ENCODE measurements around the gene ENTPD2.
A peak's percentile ranks its signal among the peaks of the same experiment; 100 is the strongest.
"Not testable (repeated sequence)": the region's sequence is repeated elsewhere in the genome, so short reads cannot be mapped to it uniquely, and the experiment has no call there.

ENTPD2 gene

DNA sequence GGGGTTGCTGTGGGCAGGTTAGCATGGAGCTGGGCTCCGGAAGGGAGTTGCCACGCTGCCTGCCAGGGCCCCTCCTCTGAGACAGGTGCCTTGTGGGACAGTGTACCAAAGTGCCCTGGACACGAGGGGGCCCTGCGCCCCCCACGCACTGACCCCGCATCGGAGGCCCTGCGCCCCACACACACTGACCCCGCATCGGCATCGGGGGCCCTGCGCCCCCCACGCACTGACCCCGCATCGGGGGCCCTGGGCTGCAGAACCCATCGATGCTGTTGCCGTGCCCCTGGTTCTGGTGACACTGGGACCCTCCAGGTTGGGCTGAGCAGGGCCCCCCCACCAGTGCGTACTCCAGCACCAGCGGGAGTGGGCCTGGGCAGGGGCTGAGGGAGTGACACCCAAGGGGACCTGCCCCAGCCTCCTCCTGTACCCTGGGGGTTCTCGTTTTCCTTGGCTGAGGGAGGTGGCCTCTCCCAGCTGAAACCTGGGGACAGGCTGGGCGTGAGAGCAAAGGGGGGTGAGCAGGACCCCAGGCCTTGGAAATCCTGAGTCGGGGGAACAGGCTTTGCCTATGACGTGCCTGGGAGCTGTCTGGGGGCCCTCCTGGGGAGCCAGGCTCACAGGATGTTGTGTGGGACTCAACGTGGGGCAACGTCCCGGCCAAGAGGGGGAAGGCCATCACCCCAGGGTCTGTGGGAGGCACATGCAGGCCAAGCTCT is 9.6 kb upstream of the ENTPD2 start:
- no peak for DNase-seq

DNA sequence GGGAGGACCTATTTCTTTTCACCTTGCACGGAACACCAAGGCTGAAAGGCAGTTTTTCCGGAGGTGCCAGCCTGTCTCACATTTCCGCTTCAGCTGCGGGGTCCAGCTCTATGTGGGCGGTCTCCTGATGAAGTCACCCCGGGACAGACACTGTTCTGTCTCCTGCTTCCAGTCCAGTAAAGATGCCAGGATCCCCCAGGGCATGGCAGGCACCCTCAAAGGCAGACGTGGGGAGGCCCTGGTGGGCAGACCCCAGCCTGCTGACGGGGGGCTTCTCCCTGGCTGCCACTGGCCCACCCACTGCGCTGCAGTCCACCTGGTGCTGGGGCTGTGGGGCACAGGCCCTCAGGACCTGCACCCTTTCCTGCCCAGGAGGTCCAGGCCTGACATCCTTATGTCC is 8.9 kb upstream of the ENTPD2 start:
- not testable (repeated sequence) for DNase-seq

DNA sequence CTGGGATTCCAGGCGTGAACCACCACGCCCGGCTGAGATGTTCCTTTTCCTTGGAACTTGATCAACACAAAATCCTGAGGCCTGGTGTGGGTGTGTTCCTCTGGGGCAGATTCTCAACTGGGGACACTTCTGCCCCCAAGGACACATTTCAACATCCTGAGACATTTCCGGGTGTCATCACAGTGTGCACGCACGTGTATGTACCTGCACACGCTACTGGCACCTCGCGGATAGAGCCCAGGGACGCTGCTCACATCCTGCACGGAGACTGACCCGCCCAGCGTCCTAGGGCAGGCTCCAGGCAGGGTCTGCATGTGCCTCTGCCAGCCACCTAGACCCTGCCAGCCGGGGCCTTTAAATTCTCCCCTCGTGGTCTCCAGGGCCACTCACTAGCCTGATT is 8.5 kb upstream of the ENTPD2 start:
- no peak for DNase-seq

DNA sequence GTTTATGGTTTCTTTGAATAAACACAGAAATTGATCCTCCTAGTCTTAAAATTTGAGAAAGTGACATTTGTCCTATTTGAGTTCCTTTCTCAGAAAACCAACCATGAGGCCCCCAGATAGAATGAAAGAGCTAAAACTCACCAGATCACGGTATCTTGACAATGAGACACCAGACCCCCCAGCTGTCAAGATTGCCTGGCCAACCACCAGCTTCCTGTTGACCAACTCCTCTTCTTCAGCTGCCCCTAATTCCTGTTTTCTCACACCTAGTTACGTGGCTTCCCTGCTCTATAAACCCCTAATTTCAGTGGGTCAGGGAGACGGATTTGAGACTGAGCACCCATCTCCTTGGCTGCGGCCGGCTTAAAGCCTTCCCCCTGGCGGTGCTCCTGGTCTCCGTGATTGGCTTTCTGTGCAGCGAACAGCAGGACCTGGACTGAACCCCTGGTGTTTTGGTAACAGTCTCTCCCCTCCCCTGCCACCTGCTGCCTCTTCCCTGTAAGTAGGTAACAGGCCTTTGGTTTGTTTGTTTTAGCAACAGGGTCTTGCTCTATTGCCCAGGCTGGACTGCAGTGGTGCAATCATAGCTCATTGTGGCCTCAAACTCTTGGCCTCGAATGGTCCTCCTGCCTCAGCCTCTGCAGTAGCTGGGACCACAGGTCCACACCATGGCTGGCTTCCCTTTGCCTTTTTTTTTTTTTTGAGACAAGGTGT is 4.8 kb upstream of the ENTPD2 start:
- no peak for DNase-seq

DNA sequence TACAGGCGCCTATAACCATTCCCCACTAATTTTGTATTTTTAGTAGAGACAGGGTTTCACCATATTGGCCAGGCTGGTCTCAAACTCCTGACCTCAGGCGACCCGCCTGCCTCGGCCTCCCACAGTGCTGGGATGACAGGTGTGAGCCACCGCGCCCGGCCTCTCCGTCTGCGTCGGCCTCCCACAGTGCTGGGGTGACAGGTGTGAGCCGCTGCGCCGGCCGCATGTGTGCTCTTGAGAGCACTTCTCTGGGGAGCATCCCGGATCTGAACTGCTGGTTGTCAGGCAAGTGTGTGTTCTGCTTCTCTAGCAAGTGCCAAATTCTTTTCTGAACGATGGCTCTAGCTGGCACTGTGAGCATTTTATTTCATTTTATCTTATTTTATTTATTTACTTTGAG is 3.7 kb upstream of the ENTPD2 start:
- DNase-seq, result no peak

DNA sequence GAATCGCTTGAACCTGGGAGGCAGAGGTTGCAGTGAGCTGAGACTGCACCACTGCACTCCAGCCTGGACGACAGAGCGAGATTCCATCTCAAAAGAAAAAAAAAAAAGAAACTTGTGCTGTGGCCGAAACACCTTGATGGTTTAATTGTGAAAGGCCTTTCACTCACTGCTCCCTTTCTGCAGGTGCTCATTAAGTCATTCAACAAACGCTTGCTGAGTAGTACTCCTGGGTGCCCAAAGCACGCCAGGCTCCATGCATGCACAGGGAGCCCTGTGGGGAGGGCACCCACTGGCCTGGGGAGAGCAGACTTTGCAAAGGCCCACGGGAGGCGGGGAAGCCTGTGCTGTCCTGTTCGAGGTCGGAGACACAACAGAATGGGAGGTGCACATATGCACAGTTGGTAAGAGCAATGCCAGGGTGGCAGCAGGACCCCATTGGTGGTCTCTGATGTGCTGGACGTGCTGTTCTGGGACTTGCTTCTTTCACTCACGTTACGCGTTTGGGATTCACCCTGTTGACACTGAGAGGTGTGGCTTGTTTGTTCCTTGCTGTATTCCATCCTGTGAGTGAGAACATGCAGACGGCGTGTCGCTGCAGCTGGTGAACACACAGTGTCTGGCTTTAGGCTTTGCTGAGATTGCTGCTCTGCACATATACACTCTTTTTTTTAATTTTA is 3.0 kb upstream of the ENTPD2 start:
- DNase-seq, result no peak

DNA sequence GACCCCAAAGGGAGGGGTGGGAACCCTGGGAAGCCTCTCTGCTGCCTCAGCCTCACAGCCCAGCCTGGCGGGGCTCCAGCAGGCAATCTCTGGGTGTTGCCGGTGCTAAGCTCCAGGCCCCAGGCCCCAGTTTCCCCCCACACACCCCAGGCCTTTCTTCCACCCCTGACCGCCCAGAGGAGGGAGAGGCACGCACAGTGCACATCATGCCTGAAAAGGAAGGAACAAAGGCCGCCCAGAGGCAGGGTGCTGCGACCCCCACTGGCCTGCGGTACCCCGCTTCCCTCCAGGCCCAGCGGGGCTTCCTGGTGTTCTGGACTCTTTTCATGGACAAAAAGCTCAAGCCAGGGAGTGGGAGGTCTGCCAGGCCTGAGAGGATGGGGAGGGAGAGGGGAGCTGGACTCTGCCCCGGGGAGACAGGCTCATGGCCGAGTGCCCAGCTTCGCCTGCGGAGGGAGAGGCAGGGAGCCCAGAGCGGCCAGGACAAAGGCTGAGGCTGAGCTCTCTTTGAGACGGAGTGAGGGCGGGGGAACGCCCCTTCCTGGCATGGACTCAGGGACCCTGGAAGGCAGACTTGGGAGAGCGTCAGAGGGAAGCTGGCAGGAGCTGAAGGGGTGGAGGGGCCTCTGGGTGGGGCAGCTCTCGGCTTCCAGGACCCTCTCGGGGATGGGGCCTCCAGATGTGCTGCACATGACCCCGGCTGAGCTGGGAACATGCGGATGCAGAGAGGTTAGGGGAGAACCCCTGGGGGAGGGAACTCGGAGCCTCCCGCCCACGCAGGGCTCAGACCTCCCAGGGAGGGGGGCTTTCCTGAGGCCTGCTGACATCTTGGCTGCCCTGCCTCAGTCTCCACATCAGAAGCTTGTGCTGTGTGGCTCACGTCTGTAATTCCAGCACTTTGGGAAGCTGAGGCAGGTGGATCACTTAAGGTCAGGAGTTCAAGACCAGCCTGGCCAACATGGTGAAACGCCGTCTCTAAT is 1.8 kb upstream of the ENTPD2 start:
- no peak for DNase-seq

DNA sequence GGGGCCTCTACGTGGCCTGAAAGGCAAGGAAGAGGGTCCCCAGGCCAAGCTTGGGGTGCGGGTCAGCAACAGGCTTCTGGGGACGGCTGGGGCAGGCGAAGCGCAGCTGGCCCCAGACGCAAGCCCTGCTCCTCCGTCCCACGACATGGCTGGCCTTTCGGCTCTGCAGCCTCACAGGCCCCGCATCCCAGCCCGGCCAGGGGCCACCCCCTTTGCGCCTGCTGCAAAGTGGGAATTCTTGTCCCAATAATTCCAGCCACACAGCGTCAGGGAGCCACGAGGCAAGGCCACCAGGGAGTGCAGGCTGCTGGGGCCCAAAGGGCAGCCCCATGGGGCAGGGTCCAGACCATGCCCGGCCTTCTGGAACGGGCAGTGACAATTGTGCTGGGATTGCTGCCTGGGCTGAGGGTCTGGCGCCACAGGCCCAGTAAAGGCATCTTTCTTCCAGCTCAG is 1.1 kb upstream of the ENTPD2 start:
- DNase-seq, result no peak

DNA sequence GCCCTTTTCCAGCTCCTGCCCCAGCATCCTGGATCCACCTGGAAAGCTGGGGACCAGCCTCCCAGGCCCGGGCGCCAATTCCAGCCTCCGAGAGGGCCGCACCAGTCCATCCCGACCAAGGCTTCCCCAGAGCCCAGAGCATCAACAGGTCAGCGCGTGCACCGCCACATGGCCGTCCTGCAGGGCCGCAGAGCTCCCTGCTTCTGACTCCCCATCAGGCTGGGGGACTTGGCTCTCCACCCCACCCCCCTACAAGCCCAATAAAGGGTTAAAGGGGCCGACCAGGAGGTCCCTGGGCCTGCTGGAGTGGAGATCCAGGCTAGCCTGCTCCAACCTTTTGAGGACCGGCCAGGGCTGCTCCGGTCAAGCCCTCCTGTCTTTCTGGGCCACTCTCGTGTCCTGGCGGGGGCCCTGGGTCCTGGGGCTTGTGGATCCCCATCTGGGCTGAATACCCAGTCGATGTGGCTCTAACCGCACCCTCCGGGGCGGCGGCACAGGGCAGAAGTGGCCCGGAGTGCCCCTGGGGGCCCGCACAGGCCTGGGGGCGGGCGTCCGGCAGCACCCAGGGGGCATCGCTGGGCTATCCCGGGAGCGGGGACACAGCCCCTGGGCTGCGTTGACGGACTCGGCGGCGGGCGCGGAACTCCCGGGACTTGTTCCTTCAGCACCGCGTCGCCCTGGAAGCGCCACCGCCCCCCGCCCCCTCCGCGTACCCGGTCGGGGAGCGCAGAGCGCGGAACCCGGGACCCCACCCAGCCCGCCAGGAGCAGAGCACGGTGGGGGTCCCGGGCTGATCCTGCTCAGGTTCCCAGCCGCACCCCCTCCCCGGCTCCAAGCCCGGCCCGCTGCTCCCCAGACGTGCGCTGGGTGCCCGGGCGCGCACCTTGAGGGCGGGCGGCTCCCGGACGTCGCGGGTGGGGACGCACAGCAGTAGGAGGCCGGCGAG is 590 bp downstream of the ENTPD2 start:
- no peak for DNase-seq

DNA sequence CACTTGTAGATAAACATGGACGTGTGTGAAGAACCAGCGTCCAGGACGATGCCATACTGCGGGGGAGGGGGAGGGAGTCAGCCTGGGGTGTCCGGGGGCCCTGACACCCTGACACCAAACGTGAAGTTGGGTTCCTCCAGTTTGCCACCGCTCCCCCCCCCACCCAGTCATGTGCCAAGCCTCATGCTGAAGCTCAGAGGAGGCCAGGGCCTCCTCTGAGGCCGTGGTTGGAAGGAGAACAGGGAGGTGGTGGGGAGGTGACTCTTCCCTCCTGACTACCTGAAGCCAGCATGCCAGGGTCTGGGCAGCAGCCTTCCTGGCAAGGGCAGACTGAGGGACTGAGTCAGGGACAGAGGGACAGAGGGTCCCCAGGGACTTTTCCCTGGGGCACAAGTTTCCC is 1.6 kb downstream of the ENTPD2 start:
- DNase-seq, result no peak

DNA sequence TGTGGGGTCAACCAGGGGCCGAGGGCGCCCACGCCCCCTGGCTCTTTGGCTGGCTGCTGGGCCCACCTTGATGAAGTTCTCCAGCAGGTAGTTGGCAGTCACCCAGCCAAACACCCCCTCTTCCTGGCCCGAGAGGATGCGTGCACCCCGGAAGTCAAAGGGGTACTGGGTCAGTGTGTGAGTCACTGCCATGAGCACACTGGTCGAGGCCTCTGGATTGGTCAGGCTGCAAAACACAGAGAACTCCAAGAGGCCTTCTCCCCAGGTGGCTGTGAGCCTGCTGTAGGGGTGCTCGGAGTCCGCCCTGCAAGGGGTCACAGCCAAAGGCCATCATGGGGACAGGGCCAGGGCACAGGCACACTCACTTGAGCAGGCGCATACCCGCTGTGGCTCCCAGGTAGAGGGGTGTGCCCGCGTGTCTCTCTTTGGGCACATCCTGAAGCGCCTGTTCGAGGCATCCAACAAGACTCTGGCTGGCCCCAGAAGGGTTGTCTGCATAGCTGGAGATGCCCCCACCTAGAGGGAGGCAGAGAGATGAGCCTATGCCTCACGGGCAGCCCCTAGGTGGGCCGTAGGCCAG is 2.6 kb downstream of the ENTPD2 start:
- DNase-seq, result no peak

DNA sequence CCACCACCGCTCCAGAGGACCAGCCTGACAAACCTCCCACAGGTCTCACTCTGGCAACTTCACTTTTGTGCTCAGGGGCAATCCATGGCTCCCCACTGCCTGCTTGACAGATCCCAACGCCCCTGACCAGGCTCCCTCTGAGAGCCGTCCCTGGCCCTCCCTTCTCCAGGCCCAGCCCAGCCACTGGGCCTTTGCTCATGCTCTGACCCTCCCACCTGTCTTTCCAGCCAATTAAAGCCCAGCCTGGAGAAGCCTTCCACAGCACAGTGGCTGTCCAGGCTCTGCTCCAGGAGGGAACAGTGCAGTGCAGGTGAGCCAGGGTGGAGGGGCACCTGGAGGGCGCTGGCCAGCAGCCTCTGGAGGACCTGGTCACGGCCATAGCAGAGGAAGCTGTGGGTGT is 3.3 kb downstream of the ENTPD2 start:
- DNase-seq, result no peak

DNA sequence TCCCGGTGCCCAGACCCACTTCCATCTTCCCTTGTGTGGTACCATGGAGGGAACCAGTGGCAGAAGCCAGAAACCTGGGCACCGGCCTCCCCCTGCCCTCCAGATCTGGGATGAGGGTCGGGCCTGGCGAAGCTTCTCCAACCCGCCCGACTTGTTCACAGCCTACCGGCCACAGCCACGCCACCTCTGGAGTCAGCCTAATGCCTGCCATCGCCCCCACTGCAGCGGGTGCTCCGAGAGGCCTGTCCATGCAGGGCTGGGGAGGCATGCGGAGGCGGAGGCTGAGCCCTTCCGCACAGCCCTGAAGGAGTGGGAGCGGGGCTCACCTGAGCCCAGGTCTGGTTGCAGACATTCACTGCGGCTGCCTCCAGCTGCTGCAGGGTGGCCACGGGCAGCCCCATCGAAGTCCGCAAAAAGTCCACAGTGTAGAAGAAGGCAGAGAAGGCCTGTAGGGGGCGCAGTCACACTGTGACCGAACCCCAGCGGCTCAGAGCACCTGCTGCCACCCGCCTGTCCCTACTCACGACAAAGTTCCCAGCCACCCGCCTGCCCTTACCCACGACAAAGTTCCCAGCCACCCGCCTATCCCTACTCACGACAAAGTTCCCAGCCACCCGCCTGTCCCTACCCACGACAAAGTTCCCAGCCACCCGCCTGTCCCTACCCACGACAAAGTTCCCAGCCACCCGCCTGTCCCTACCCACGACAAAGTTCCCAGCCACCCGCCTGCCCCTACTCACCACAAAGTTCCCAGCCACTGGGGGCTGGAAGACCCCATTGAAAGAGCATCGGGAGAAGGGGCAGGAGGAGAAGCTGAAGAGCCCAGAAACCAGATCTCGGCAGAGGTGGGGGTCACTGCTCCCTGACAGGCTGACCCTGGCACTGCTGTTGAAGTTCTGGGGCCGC is 4.1 kb downstream of the ENTPD2 start:
- no peak for DNase-seq

DNA sequence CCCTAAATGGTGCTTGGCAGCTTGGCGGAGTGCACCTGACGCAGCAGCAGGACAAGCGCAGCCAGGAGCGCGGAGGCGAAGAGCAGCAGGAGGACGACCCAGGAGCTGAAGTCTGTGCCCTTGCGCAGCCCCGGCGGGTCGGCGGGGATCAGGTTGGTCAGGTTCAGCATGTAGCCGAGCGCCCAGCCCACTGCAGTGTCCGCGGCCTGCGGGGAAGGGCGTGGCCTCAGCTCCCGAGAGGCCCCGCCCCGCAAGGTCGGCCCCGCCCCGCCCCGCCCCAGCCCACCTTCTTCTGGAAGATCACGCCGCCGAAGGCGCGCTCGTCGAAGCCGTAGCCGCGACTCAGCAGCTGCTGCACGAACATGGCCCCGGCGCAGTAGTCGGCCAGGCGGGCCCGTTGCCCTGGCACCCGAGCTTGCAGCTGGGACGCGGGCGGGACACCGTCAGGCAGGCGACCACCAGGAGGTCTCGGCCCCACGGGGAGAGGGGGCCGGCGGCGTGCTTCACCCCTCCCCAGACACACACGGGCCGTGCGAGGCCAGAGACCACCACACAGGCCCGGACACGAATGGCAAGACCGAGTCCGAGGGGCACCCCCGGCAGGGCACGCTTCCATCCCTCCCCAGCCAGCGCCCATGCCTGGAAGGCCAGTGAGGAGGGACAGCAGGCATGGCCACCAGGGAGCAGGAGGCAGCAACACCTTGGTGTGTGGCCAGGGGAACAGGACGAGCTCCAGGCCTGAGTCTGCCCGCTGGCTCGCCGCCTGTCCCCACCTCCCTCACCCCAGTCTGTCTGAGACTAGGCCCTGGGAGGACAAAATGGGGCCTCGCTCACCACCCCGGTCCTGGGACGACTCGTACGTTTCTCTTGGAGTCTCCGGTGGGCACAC is 5.0 kb downstream of the ENTPD2 start:
- DNase-seq, result no peak

DNA sequence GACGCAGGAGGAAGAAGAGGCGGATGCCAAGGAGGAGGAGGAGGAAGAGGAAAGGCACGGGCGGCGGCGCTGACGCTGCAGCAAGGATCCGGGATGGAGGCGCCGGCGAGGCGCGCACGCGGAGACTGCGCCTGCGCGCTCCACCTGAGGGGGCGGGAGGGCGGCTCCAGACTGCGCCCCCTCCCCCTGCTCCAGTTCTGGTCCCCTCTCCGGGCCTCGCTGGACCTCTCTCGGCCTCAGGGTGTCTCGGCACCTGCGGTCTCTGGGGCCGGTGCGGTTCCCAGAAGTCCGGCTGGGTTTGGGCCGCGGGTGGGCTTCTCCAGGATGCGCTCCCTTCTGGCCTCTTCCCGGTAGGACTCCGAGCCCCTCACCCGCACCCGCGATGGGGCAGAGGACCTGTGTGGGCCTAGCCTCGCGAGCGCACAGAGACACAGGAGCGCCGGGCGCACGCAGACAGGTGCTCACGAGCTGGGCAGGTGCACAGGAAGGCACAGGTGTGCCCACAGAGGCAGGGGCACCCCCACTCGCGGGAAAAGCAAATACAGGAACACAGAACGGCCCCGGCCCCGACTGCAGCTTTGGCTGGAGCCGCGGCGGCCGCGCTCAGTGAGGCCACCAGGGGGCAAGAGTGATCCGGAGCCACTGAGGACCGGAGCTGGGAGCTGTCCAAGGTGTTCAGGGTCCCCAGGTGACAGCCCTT is 7.6 kb downstream of the ENTPD2 start, which contains the start of gene NPDC1:
Gene NPDC1 (minus strand): TSS at position 90 of the 700 bp plus-strand sequence. CDS start 188 bp downstream, outside the sequence.
- DNase-seq, result peak; percentile 28

DNA sequence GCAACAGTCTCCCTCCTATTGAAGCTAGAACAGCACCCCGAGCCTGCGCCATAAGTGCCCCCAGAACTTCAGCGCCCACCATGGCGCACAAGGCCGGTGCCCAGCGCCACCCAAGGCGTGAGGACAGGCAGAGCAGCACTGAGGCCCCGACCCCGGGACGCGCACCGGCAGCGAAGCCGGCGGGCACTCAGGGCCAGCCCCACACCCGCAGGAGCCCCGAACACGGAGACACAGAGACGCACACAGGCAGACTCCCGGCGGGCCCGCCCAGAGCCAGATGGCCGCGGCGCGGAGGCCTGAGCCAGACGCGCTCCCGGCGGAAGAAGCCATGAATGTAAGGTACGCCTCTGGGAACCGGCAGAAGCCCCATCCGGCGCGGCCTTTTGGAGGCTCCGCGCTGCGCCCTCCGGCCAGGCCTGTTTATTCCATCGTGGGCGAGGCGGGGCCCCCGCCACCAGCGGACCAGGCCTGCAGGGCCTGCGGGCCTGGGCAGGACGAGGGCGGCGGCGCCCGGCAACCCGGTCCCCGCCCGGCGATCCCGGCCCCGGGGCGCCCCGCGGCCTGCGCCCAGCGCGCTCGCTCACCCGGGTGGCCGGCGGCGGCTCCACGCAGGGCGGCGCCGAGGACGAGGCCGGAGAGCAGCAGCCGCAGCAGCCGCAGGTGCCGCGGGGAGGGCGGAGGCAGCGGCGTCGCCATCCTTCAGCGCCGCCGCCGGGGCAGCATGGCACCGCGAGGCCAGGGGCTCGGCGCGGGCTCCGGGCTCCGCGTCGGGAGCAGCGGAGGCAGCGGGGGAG is 8.4 kb downstream of the ENTPD2 start:
- no peak for DNase-seq

DNA sequence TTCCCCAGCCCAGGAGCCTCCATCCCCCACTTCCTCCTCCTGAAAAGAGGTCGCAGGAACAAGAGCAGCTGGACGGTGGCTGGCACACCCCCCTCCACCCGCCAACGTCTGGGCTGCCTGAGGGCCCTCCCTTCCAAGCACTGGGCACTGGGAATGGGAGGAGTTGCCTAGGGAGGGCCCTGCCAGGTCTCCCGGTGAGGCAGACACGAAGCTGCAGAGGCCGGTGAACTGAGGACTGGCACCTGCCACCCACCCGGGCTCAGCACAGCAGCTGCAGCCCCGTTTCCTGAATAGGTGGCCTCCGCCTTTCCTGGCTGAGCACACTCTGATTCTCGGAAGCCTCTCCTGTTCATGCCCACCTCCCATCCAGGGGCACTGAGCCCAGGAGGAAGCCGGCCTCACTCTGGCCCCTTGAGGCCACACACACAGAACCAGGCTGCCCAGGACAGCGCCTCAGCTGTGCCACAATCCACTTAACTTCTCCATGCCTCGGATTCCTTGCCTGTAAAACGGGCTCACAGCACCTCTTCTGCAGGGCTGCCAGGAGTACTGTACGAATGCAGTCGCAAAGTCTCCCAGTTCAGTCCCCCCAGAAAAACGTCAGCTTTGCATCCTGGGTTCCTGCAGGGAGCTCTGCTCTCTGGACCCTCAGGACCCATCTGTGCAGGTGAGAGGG is 9.2 kb downstream of the ENTPD2 start:
- no peak for DNase-seq

All from GF-D8 (cell line).